ENCODE results near the gene MDK.

DNA sequence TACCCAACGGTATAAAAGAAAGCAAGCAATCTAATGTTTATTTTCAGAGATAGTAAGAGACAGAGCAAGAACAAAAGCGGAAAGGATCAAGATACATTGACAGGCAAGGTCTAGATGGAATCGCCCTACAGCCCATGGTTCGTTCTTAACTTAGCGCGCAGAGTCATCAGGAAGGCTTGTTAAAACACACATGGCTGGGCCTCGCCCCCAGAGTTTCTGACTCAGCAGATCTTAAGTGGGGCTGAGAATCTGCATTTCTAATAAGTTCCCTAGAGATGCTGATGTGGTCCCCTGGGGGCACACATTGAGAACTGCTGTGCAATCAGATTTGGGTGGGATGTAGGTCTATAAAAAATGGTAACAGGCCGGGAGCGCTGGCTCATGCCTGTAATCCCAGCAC is 45.9 kb downstream of the MDK start:
- TF ChIP-seq POLR2A (IDR thresholded peaks at IDR 0.05) (no peak), CTCF (IDR thresholded peaks at IDR 0.05) (no peak)
